GM23338 (cell line): ENCODE results near the gene GRAMD1B.

Source experiments
- EZH2phosphoT487 ChIP-seq: fragments of 200-600 bp; sonication (generic); IDR thresholded peaks from one replicate; pipeline ENCODE4 v1.8.1; 2018; ENCODE audit warnings: antibody characterized with exemption; ENCODE audit not compliant: unreplicated experiment
- POLR2AphosphoS5 ChIP-seq: IDR thresholded peaks from 2 replicates; pipeline ENCODE4 v1.6.1; 2016; ENCODE audit warnings: antibody characterized with exemption, low read depth
- ZNF331 ChIP-seq: fragments of 250-450 bp; sonication (Bioruptor Pico); IDR thresholded peaks from 2 replicates; pipeline ENCODE4 v1.5.0; 2020; ENCODE audit warnings: low read depth, mild to moderate bottlenecking, moderate library complexity
- TF ChIP-seq, protein P1 (sequence below): IDR thresholded peaks from one replicate; pipeline ENCODE4 v1.6.1; 2018; ENCODE audit warnings: antibody characterized with exemption; ENCODE audit not compliant: unreplicated experiment
- TF ChIP-seq, protein P2 (sequence below), 2 experiments: fragments of 200-600 bp in 1 of 2; sonication (generic) in 1 of 2; conservative IDR thresholded peaks; 2 replicates each; pipeline versions ENCODE4 v1.5.1 to v1.6.1; 2016 to 2017; ENCODE audit warnings: antibody characterized with exemption in 2 of 2, low read depth in 2 of 2, mild to moderate bottlenecking in 2 of 2, moderate library complexity in 1 of 2

- TF ChIP-seq, protein P1, sequence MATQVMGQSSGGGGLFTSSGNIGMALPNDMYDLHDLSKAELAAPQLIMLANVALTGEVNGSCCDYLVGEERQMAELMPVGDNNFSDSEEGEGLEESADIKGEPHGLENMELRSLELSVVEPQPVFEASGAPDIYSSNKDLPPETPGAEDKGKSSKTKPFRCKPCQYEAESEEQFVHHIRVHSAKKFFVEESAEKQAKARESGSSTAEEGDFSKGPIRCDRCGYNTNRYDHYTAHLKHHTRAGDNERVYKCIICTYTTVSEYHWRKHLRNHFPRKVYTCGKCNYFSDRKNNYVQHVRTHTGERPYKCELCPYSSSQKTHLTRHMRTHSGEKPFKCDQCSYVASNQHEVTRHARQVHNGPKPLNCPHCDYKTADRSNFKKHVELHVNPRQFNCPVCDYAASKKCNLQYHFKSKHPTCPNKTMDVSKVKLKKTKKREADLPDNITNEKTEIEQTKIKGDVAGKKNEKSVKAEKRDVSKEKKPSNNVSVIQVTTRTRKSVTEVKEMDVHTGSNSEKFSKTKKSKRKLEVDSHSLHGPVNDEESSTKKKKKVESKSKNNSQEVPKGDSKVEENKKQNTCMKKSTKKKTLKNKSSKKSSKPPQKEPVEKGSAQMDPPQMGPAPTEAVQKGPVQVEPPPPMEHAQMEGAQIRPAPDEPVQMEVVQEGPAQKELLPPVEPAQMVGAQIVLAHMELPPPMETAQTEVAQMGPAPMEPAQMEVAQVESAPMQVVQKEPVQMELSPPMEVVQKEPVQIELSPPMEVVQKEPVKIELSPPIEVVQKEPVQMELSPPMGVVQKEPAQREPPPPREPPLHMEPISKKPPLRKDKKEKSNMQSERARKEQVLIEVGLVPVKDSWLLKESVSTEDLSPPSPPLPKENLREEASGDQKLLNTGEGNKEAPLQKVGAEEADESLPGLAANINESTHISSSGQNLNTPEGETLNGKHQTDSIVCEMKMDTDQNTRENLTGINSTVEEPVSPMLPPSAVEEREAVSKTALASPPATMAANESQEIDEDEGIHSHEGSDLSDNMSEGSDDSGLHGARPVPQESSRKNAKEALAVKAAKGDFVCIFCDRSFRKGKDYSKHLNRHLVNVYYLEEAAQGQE: no peak
- TF ChIP-seq, protein P2, sequence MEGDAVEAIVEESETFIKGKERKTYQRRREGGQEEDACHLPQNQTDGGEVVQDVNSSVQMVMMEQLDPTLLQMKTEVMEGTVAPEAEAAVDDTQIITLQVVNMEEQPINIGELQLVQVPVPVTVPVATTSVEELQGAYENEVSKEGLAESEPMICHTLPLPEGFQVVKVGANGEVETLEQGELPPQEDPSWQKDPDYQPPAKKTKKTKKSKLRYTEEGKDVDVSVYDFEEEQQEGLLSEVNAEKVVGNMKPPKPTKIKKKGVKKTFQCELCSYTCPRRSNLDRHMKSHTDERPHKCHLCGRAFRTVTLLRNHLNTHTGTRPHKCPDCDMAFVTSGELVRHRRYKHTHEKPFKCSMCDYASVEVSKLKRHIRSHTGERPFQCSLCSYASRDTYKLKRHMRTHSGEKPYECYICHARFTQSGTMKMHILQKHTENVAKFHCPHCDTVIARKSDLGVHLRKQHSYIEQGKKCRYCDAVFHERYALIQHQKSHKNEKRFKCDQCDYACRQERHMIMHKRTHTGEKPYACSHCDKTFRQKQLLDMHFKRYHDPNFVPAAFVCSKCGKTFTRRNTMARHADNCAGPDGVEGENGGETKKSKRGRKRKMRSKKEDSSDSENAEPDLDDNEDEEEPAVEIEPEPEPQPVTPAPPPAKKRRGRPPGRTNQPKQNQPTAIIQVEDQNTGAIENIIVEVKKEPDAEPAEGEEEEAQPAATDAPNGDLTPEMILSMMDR (conservative IDR thresholded peaks at IDR 0.05; ENCODE audit: low read depth in 2 of 2): no peak
- no peak for TF ChIP-seq EZH2phosphoT487
- no peak for TF ChIP-seq POLR2AphosphoS5
- TF ChIP-seq ZNF331 (CRISPR knock-in tag): no peak
Measured at GRCh38 chr11:123382555-123383074, 47.5 kb upstream of the GRAMD1B start.
